ENCODE data around the gene HNRNPUL2.
"Not testable (repeated sequence)": the region's sequence is repeated elsewhere in the genome, so short reads cannot be mapped to it uniquely, and the experiment has no call there.

Gene HNRNPUL2

DNA sequence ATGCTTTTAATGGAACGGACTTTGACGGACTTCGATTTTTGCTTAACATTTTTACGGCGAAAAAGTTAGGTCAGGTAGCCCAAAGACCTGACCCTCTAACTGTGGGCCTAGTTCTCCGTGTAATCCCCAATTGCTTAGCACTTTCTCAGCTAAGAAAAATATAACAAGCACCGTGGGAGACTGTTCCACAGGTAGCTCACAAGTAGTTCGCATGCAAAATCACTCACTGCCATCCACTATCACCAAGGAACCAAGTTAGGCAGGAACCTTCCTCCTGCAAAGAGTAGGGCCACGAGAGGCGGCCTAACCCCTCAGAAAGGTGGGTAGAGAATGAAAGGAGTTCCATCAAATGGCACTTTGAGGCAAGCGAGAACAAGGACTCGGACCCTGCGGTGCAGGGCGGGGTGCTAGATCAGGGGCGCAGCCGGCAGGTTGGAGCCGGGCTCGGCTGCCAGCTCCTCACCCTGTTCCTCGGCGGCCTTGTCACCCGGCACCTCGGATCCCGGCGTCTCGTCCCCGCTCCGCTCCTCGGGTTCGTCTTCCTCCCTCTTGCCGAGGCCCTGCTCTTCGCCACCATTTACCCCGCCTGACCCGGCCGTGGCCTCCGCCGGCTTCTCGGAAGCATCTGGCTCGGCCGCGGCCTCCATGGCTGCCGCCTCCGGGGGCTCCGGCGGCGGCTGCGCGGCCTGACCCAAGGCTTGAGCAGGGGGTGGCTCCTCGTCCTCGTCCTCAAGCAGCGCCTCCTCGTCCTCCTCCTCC, 922 bp downstream of the HNRNPUL2 start:
- no peak for DNase-seq

DNA sequence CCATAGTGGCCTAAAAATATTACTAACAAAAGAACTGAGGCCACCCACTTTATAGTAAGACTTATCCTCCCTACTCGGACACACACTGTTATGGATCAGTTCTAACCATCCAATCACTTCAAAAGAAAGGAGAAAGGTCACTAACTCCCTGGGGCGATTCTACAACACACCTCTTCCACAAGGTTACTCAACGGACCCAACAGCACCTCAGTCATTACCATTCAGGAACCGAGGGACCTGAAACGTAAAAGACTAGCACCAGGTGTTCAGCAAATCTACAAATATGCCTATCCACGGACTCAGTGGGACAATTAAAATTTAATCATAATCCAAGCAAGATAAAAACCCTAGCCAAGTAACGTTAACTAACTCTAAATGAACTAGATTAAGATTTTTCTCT, 1.6 kb downstream of the HNRNPUL2 start:
- no peak for DNase-seq

DNA sequence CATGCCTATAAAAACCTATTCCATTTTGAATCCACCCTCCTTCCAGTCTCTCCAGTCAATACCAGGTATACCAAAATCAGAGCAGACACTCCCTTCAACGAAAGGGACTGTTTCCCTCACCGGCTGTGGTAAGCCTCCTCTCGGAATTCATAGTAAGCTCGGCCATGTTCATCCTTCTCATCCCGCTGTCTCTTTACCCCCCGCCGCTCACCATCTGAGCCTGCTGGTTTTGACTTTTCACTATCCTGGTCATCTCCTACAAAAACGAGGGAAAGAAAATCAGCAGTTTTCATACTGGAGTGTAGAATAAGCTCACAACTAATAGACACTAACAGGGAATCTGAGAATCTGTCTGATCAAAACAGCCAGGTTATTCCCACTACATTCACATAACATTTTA, 3.1 kb downstream of the HNRNPUL2 start:
- no peak for DNase-seq

DNA sequence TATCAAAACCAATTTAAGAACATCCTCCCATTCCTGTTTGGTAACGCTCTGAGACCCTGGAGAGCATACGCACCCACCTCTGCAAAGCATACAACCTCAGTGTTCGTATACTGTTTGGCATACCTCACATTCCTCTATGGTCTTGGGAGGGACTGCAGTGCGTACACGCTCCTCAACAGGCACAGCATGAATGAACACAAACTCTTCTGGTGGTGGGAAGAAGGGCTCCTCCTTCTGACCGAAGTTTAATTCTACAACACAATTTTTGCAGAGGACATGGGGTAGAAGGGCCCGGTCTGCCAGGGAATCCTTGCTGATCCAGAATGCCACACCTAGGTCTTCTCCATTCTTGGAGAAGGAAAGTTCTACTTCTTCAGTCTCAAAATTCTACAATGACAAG, 5.3 kb downstream of the HNRNPUL2 start:
- DNase-seq: no peak

DNA sequence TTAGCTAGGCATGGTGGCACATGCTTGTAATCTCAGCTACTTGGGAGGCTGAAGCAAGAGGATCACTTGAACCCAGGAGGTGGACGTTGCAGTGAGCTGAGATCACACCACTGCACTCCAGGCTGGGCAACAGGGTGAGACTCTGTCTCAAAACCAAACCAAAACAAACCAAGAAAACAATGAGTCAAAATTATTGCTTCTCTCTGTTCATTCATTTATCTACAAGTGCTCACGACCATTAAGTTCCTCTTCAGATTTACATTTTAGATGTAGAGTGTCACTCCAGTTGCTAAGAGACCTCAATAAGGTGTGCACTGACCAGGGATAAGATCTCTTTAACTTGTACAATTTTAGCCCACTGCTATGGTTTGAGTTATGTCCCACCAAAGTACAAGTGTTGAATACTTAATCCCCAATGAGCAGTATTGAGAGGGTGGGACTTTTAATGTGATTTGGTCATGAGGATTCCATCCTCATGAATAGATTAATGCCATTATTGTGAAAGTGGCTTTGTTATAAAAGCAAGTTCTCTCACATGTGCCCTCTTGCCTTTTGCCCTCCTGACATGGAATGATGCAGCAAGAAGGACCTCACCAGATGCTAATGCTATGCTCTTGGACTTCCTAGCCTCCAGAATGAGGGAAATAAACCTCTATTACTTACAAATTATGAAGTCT, 7.8 kb downstream of the HNRNPUL2 start:
- no peak for DNase-seq

DNA sequence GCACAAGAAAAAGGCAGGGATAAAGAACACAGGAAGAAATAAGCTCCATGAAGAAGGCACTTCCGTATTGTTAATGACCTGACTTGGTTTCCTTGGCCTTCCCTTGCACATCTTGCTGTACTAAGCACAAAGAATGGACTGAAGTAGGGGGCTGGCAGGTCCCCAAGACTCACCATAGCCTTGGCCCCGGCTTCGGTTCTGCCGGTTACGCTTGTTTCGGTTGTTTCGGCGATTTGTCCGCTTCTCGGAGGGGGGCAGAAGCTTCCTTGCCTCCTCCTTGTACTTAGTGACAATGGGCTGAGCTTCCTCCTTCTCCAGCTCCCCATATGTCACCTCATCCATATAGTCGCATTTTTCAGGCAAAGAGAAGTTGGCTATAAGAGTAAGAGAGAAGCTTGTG, 10.4 kb downstream of the HNRNPUL2 start:
- DNase-seq: no peak

DNA sequence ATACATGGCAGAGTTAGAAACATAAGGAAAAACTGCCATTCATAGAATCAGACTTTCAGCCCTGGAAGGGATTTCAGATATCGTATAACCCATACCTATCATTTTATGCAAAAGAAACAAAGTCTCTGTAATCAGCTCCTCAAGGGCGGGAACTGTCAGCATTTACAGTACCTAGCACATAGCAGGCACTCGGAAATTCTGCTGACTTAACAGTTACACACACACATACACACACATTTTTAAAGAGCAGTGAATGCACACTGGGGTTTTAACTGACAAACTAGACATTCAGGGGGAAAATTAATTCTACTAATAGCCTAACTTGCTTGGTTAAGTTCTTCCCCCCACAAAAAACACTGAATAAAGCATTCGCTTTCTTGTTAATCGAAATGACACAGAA, 11.1 kb downstream of the HNRNPUL2 start:
- DNase-seq: no peak

DNA sequence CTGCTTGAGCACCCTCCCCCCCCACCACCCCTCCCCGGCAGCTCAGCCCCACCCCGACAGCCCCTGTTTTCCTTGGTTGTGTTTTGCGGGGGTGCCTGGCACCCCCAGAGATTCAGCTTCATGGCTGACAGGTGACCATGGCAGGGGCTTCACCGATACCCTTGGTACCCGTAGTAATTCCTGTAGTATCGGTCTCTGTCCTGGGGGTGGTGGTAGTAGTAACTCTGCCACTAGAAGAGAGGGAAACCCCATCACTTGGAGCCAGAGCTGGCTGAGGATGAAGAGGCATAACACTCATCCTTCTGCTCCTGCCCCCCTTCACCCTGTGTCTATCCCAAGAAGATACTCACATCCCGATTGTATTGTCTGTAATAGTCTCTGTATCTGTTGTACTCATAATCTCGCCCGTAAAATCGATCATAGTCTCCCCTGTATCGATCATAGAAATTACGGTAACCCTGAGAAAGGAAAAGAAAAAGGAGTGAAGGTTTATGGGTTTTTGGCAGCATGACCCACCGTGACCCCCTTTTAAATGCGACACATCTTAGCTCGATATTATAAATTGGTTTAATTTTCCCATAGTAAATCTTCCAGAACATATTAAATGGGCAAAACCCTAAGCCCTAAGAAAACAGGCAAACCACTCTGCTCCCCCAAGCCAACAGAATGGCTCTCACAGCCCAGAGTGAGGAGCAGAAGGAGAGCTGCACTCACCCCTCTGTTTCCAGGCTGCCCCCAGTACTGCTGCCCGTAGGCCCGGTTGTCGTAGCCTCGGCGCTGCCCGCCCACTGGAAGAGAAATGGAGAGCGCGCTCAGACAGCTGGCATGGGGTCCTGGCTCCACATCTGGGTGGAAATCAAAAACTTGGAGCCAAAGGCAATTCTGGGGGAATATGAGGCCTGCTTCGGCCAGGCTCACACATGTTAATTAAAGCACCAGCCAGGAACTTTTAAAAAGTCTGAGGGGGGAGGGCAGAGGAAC, 11.8 kb downstream of the HNRNPUL2 start:
- no peak for DNase-seq

DNA sequence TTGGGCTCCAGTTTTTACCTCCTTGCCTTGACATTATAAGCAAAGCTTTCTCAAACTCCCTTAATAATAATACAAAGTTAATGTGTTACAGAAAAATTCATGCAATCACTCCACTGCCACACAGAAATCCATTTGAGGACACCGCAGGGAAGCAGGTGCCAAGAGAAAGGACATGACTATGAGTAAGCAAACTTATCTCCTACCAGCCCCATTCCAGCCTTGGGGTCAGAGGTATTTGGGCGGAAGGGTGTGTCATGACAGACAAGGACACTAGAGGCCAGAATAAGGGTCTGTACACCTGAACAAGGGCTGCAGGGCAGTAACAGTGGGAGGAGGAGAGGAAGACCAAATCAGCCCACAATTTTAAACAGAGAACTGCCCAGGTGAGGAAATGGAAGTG, 13.9 kb downstream of the HNRNPUL2 start:
- no peak for DNase-seq

DNA sequence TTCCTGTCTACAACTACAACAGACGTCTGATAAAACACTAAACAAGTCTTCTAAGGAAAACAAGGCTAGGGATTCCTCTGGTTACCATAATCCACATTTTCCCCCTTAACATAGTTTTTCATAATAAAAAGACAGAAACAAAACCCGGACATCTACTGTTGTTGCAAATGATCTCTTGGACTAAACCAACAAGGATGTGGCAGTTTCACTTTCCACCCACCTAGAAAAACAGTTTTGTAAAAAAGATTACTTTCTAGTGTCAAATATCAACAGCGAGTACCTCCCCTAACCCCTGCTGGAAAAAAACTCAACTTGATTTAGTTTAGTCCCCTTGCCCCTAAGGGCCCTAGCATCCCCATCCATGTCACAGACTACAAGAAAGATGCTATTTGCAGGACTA, 14.4 kb downstream of the HNRNPUL2 start:
- no peak for DNase-seq

DNA sequence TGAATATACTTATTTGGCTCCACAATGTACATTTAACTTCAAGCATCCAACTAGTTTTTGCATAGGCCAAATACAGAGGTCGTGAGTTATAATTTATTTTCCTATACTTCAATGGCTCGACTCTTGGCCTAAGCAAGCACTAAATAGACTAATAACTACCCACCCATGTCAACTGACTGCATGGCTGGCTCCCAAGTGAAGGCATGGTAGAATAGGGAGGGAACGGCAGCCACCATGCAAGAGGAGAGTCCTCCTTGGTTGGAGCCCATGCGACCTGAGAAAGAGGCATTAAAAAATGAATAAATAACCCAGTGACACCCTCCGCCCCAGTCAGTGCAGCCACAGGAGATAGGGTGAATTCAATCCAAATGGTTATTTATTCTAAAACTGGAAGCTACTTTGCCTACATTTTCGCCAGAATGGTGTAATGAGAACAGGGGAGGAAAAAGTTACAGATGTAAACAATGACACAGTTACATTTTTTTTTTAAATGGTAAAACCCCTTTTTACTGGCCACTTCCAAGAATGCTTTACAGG, 14.9 kb downstream of the HNRNPUL2 start:
- DNase-seq: no peak

DNA sequence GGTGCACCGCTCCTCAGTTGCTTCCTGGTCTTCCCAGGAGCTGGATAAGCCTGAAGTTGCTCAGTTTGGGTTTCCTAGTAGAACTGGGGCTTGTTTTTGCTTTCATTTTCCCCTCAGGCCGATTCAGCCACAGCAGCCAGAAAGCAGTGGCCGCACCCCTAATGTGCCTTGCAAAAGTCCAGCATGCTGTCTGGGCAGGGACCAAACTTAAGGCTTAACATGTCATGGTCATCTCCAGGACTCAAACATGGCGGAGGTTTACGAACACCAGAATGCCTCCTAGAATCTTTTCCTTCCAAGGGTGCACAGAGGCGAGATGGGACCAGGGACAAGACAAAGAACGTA, 17.3 kb downstream of the HNRNPUL2 start:
- DNase-seq: peak in 1 of 2 experiments; percentile 40

DNA sequence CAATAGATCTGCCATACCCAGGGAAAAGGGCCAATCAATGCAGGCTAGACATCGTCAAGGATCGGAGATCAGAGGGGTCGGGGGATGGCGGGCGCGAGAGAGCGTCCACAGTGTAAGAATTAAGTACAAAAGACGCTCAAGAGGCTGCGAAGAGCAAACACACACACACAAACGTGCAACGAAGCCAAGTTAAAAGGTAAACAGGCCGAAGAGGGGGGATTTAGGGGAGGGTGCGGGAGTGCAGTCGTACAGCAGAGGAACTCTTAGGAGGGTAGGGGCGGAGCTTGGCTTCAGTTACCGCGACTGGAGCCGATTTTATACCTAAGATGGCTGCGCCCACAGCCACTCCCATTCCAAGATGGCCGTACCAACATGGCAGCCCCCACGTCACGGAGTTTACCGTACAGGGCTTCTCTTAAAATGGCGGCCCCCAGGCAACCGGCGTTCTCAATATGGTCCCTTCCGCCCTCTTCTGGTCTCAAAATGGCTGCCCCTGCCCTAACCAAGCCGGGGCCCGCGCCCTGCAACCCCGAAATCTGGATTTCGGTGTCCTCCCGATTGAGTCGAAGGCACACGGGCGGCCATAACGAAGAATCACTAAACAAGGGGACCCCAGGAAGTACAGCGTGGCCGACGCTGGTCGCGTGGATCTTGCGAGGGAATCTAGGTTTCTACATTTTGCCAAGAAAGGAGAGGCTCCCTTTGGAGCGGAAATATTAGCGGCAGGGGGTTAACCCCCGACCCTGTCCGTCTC, 17.8 kb downstream of the HNRNPUL2 start:
- DNase-seq: peak; percentile 96

DNA sequence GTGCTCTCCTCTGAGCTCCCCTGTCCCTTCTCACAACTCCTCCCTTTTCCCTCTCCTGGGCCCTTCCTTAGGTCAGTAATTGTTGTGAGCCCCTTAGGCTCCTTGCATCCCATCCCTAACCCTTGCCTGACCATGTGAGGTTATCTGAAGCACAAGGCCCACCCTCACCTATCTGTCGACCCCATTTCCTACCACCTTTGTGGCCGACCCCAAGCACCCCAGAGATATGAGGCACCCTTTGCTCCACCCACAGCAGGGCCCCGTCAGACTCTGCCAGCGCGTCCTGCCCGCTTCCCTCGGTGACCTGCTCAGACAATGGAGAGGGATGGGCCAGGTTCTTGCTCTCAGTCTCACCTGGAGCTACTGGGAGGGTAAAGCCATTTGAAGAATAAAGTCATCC, 18.5 kb downstream of the HNRNPUL2 start:
- DNase-seq: peak; percentile 49 to 52

DNA sequence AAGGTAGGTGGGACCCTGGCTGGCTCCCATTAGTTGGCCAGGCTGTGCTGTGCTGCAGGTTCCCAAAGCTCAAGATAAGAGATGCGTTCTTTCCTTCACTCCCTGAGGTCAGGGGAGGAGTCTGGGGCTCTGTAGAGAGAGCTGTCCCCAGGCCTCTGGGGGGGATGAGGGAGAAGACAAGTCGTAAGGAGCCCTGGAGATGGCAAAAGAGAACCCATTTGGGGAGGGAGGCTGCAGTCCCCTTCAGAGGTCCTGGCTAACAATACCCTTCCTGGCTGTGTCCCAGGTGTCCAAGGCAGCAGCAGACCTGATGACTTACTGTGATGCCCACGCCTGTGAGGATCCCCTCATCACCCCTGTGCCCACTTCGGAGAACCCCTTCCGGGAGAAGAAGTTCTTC, 18.9 kb downstream of the HNRNPUL2 start:
- DNase-seq: no peak

DNA sequence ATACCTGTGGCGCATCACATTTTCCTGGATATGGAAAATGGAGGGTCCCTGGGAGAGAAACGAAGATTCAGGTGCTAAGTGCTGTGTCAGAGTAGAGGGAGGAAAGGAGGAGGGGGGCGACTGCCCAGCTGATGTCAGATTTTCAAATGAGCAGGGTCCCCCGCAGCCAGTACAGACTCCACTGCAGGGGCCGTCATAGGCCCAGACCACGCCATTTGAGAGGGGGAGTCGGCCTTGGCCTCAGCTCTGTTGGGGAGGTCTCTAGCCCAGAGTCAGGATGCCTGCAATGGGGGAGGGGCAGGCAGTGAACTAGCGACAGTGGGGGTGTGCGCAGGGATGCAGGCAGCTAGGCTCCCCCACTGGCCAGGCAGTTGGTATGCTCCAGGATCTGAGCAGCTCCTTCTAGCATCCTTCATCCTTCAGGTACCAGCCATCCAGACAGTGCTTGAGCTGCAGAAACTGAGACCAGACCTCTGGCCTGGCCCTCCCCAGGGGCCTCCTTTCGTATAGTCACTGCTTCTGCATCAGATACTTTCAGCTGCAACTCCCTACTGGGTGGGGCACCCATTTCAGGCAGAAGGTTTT, 19.9 kb downstream of the HNRNPUL2 start, which contains the start of the genes BSCL2 and GNG3:
Gene BSCL2 (minus strand): TSS at position 148 of the 585 bp plus-strand sequence. CDS start 229 bp downstream, outside the sequence.
Gene GNG3 (plus strand): TSS at position 400 of the 585 bp plus-strand sequence. CDS start 620 bp downstream, outside the sequence.
- no peak for DNase-seq

DNA sequence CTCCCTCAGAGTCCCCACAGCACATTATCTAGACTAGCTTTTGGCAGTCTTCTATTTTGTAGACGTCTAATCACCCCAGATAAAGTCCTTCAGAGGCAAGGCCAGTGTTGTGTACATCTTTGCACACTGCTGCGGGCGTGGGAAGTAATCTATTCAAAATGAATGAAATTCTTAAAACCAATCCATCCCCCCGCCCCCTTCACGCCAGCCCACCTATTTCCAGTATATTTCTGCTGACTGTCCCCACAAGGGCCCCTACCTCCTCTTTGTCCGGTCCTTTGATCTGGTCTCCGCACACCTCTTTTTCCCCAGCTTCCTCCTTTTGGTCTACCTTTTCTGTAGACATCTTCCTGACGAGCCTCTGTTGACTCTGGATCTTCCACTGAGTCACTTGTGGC, 20.4 kb downstream of the HNRNPUL2 start:
- DNase-seq: no peak

DNA sequence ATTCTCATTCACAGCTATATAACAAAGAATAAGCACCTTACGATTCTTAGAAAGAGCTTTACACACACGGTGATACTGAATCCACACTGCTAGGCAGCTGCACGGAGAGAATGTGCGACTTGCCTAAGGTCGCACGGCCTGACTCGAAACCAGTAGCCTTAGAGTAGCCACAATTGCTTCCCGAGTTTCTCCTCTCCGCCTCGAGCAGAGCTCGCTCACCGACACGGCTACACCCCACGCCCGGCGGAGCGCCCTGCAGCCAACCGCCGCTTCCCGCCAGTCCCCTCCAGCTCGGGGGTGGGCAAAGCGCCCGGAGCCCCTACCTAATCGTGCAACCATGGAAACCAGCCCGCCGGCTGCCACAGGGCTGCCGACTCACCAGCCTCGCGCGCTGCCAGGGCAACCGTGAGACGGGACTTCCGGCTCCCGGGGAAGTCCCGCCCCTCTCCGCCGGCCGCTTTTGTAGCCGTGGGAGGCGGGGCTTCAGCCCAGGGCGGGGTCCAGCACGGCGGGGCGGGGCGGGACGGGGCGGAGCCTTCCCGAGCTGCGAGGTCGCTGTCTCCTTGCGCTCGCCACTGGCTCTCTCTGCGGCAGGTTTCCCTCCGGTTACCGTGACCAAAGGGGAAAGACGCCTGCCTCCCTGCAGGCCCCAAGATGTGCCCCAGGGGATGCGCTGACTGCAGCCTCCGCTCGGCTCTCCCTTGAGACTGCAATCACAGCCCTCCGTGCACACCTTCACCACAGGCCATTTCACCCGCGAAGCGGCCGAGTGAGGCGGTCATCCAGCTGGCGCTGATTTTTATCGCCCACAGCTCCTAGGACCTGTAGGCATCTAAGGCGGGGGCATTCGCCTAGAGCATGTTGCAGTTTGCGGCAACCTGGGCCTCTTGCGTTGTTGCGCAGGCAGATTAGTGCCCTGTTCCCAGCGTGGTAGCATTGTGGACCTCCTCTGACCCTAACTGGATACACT, 21.1 kb downstream of the HNRNPUL2 start:
- DNase-seq: peak; percentile 92 to 93

DNA sequence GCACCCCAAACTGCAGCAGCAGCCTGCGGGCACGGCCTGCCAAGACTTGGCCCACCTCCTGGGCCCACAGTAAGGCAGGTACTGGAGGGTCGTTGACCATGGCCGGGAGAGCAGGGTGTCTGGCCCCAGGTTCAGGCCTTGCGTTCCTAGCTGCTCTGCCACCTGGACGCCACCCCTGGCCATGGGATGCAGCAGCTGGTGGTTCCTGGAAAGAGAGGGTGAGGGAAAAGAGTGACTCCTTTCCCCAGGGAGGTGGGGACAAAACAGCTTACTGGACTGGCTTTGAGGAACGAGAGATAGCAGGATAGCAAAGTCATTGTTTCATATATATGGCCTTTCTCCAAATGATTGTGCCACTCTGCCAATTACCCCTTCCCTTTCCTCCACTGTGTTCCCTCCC, 21.8 kb downstream of the HNRNPUL2 start:
- no peak for DNase-seq

DNA sequence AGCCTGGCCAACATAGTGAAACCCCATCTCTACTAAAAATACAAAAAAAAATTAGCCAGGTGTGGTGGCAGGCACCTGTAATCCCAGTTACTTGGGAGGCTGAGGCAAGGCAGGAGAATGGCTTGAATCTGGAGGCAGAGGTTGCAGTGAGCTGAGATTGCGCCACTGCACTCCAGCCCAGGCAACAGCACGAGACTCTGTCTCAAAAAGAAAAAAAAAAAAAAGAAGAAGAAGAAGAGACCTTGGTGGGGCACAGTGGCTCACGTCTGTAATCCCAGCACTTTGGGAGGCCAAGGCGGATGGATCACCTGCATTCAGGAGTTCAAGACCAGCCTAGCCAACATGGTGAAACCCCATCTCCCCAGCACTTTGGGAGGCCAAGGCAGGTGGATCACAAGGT, 23.3 kb downstream of the HNRNPUL2 start:
- DNase-seq: not testable (repeated sequence)

DNA sequence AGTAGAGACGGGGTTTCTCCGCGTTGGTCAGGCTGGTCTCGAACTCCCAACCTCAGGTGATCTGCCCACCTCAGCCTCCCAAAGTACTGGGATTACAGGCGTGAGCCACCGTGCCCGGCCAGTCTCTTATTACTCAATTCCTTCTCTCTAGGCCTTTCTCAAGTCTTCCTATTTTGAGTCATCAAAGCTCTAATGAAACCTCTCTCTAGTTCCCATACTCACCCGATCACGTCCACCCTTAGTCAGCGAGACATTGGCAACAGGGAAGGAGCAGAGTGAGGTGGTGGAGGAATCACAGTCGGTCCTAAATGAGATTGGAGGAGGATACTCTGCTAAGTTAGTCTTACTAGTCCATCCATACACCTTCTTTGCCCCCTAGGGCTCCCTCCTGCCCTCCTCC, 25.0 kb downstream of the HNRNPUL2 start:
- no peak for DNase-seq

All from activated CD4-positive, alpha-beta T cell treated with anti-CD3 and anti-CD28 coated beads, Interleukin-2, amount 50 U/mL, for 48 hours (primary cell).